DMS153 treated with DMSO at 0.1 percent for 48 hours (cell line): ENCODE measurements around the gene TAOK1.
A peak's percentile ranks its signal among the peaks of the same experiment; 100 is the strongest.

ENCODE experiments used
- DNase-seq: peaks from one replicate; lab custom pipeline; 2025; ENCODE audit not compliant: unreplicated experiment; lab: John Stamatoyannopoulos, UW

TAOK1 gene

DNA sequence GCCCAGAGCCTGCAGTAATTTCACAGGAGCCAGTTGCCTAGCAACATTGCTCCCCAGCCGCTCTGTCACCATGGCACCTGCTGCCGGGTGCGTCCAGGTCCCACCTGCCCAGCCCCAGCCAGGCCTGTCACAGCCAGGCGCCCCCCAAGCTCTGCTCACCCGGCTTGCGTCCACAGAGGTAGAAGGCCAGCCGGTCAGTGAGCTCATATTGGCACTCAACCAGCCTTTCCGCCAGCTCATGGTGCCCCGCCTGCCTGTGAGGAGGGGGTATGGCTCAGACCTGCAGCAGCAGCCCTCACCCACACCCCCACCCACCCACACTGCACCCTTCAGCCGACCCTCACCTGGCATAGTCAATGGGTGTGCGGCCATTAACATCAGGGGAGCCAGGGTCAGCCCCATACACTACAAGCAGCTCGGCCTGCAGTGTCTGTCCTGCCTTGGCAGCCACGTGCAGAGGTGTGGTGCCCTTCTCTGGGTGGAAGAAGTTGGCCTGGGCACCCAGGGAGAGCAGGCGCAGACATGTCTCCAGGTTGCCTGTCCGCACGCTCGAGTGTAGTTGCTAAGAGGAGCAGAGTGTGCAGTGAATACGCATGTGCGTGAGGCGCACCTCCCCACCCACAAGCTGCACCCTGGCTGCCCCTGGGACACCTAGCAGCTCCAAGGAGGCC lies 191.6 kb downstream of the TAOK1 start:
- no peak for DNase-seq

DNA sequence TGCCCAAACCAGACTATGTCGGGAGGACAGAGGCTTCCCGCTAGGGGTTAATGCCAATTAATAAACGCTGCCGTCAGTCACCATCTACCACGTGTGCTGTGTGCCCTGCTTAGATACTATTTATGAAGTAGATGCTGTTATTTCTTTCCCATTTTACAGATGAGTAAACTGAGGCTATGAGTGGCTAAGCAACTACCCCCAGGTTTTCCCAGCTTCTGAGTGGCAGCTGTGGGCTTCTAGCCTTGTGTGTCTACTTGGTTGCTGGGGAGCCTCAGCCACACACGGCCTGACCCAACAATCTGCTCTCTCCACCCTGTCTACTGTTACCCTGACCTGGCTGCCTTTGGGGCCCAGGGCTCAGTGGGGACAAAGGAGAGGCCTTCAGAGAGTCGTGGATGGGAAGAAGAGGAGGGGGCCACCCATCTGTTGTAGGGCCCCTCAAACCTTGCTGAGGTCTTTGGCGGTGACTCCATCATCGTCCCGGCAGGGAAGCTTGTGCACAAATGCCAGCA lies 192.1 kb downstream of the TAOK1 start:
- no peak for DNase-seq

DNA sequence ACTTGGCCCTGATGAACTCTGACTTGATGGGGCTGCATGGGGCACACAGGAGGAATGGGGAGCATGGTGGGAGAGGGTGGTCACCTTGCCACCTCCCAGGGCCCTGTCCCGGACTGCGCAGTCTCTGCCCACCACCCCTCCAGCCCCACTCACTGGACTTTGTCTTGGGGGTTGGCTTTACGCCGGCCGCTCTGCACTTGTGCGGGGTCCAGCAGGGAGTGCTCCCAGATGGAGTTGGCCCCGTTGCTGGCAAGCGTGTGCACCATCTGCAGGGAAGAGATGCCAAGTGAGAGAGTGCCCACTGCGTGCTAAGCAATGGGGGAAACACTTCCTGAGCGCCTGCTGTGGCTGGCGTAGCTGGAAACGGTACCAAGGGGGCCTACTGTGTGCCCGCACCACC lies 192.6 kb downstream of the TAOK1 start:
- no peak for DNase-seq

DNA sequence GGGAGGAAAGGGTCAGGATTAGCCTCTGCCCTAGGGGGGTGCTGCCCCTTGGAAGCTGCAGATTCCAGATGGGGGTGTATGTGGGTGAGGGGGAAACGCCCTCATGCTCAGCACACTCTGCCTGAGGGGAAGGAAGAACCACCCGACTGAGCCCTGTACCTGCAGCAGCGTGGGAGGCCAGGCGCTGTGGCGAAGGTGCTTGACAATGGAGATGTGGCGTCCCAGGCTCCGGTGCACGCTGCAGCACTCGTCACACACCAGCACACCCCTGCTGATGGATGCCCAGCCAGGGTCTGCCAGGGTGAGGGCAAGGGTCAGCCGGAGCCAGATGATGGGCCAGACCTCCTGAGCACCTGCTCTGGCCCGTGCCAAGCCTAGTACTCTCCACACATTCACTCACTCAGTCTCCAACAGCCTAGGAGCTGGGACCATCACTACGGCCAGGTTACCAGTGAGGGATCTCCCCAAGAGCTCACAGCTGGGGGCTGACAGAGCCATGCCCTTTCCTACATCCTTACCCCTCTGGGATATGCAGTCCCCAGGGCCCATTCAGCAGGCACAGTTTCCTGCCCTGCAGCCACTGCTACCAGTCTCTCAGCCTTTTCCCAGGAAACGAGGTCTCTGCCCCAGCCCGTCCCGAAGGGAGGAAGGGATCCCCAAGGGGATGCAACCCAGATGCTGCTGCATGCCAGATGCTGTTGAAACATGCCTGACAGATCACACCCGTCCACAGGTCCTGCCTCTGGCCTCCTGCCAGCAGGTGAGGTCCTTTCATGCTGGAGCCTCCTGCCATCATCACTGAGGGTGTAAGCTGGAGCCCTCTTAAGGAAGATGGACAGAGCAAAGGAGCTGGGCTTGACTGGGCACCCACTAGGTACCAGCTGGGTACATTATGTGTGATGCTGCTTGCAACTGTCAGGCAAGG lies 193.4 kb downstream of the TAOK1 start:
- DNase-seq: no peak

DNA sequence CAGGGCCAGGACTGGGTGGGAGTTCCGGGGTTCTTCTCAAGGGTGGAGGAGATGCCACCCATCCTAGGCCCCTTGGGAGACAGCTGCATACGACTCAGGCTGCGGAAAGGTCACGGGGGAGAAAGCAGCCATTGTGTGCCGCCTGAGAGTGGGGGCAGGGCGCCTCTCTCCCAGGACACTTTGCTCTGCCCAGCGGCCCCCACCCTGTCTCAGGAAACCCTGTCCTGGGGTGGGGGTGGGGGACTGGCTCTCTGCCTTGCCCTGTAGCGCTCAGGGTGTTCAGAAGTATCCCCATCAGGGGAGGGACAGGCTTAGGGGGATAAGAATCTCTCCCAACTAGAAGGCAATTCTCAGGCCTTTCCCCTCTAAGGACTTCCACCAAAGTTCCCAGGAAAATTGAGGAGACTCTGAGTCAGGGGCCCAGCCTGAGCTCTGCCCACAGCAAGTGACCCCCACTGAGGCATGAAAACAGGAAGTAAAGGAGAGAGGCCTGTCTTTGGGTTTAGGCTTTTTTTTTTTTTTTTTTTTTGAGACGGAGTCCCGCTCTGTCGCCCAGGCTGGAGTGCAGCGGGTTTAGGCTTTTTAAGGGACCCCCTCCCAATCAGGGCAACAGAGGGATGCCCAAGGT lies 194.4 kb downstream of the TAOK1 start:
- no peak for DNase-seq

DNA sequence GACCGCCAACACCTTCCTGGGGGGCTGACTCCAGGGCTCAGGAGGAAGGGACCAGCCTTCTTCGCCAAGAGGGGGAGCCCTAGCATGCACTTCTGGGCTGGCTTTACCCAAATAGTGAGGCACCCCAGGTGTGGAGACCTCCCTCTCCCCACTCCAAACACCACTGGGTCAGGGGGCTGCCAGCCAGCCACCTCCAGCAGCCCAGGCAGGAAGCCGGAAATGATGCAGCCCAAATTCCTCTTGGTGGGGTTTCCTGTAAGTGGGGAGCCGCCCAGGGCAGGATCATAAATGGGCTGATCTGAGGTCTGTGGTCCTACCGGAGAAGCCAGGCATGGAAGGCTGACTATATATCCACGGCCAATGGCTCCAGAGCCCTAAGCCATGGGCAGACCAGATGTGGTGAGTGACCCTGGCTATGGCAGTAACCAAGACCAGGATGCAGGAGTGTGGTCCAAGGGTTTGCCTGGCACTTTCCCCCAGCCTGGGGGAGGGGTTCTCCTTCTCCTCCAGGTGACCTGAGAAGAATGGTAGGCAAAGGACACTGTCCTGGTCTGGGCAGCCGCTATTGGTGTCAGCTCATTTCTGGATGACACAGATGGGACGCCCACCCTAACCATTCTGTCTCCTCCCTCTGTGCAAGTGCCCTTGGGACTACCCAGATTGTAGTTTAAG lies 195.1 kb downstream of the TAOK1 start:
- no peak for DNase-seq

DNA sequence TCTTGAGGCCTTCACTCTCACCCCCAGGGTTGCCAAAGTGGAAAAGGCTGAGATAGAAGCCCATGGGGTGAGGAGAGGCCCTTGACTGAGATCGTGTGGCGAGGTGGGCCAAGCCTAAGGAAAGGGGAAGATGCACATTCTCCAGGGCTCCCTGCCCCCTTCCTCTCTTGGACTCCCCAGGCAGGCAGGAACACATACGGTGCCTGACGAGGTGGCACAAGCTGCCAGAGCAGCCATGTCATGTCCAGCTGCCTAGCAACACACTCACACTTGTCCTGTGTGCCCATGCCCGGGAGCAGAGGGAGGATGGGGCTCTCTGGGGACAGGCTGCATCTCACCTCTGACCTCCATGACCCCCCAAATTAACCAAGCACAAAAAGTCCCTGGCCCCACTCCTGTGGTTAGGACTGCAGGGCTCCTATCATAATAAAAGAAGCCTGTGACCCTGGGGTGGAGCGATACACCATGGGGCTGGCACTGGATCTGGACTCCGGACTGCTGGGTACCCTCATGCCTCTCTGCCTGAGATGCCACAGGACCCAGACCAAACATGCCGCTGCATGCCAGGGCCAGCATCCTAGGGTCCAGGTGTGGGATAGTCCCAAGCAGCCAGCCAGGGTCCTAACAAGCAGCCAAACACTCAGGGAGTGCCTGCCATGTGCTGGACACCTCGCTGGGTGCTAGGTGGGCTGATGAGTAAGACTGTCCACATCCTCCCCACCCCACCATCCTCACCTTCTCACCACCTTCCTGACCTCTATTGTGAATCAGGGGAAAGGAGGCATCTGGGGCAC lies 196.7 kb downstream of the TAOK1 start:
- no peak for DNase-seq

DNA sequence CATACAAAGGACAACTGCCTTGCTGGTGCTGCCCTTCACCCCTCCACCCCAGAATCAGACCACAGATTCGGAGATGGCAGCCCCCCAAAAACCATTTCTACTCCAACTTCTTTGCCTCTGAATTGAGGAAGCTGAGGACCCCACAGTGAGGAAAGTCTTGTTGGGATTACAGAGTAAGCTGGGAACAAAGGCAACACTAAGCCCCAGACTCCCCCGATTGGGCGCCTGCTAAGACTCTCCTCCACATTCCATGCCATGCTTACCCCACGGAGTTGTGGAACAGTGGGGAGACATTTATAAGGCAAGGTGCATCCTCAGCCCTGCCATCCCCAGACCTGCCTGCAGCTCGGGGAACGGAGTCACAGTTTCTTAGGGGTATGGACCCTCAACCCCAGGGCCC lies 197.4 kb downstream of the TAOK1 start:
- no peak for DNase-seq

DNA sequence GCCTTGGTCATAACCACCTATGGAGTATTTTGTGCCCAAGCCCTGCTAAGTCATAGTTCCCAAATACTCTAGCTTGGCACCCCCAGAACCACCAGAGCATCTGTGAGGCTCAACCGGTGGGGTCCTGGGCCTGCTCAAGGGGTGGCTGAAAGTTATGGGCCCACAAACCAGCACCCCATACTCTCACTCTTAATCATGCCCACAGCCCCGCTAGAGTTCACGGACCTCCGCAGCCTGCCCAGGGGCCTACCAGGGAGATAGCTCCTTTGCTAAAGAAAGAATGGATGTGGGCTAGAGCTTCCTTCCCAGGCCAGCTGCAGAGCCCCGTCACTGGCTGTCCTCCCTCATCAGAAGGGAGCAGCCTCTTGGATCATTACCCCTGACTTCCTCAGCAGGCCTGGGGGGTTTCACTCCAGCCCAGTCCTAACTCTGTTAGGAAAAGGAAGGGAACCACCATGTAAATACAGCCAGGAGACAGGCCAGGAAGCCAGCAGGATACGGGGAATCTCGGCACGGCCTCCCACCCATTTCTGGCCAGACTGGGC lies 197.9 kb downstream of the TAOK1 start:
- no peak for DNase-seq

DNA sequence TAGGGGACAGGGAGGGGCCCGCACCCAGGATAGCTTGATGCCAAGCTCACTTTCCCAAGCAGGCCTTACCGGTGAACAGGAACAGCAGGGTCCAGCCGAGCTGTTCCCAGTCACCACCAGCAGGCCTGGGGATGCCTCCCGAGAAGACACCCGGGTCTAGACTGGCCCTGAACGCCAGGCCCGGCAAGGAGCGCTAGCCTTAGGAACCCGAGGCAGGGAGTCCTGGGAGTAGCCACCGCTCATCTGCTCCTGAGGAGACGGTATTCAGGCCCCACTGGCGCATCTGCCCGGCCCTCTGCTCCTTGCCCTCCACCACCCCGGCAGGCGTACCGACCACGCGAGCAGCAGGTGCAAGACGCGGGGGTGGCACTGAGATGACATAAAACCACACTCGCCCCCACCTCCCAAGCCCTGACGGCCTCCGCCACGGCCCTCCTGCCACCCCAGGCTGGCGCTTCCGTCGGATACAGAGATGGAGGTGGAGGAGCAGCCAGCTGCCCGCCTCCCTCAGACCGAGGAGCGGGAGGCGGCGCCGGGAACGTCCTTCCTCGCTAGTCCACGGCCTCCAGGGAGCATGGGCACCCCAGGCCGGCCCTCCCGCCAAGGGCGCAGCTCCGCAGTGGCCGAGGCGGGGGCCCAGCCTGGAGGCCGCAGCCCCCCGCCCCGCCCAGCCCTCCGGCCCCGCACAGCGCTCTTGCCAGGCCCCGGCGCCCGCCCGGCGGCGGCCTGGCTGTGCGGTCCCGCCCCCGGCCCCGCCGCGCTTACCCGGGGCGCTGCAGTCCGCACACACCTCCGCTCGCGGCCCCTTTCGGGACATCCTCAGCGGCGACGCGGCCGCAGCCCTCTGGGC lies 198.6 kb downstream of the TAOK1 start:
- DNase-seq: no peak

DNA sequence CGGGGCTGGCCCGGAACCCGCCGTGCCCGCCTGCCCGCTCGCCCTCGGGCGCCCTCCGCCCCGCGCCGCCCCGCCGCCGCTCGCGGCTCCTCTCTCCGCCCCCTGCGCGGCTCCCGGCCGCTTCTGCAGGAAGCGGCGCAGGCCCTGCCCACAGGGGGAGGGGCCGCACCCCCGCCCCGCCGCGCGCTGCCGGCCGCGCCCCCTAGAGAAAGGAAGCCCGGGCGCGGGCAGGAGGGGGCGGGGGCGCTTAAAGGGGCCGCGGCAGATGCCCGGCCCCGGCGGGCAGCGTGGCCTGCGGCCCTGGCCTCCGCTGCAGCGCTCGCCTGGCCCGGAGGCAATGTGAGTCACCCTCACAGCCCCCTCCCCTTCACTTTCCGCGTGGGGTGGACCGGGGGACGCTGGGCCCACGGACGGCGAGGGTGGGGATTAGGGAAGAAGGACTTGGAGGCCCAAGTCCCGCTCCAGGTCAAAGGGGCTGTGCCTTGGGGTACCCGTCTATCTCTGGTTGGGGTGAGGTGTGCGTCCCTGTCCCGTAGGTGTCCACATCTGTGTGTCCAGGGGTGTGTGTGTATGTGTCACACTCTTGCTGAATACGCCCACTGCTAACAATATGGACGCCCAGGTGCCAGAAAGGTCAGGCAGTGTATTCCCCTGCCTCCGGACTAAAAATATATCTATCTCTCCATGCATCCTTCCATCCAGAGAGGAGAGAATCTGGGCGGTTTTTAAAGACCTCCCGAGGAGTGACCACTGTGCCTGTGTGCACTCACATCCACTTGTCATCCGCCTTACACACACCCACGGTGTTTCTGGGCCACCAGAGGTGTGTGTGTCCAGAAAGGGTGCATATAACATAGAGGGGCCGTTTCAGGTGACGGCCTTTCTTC lies 199.6 kb downstream of the TAOK1 start, which contains the start of gene GIT1:
Gene GIT1, minus strand, starts transcription at position 125 of the 887 bp plus-strand sequence. CDS start 270 bp downstream, outside the sequence.
- DNase-seq: peak; percentile 77

DNA sequence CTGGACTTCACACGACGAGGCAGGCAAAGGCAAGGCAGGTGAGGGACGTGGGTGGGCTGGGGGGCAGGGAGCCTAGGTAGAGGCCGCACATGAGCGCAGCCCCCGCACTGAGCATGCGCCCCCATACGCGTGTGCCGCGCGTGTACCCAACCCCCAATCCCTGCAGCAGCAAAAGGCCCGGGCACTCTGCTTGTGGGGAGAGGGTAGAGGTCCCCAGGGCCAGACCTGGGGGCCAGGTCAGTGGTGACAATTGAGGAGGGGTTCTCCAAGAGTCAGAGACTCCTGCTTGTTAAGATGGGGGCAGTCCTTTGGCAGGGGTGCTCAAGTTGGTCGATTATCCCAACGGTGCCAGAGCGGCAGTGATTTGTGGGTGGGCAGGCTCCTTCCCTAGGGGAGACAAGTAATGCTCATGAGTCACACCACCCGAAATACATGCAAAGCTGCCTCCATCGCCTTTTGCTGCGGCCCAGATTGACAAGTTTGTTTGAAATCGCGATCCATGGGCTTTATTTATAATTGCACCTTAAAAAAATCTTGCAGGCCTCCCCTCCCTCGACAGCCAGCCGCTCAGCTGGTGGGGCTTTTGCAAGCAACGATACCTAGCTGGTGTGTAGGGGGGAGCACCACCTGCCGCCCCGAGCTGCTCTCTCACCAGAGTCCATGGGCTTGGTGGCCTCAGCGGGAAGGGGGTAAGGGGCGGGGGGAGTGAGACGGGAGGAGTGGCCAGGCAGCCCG lies 200.4 kb downstream of the TAOK1 start:
- no peak for DNase-seq

DNA sequence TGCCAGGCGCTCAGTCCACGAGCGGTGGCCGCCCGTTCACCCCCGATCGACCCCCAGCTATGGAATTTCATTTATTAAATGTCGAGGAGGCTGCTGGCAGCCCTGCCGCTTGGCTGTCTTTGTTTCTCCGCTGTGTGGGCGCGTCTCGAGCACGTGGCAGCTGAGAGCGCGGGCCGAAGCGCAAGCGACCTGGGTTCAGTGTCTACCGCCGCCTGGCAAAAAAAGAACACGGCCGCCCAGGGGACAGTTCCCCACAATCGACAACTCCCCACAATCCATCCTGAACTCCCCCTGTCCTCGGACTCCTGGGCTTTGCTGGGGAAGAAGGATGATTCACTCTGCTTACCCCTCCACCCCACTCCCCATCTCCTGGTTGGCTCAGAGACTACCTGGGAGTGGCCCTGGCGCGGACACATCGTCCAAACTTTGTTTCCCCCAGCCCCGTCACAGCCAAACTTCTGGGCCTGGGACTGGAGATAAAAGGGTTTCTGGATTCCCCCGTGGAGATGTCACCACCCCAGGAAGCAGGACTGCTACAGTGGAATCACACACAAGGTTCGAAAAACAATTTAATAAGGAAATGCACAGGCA lies 201.1 kb downstream of the TAOK1 start:
- DNase-seq: peak; percentile 59

DNA sequence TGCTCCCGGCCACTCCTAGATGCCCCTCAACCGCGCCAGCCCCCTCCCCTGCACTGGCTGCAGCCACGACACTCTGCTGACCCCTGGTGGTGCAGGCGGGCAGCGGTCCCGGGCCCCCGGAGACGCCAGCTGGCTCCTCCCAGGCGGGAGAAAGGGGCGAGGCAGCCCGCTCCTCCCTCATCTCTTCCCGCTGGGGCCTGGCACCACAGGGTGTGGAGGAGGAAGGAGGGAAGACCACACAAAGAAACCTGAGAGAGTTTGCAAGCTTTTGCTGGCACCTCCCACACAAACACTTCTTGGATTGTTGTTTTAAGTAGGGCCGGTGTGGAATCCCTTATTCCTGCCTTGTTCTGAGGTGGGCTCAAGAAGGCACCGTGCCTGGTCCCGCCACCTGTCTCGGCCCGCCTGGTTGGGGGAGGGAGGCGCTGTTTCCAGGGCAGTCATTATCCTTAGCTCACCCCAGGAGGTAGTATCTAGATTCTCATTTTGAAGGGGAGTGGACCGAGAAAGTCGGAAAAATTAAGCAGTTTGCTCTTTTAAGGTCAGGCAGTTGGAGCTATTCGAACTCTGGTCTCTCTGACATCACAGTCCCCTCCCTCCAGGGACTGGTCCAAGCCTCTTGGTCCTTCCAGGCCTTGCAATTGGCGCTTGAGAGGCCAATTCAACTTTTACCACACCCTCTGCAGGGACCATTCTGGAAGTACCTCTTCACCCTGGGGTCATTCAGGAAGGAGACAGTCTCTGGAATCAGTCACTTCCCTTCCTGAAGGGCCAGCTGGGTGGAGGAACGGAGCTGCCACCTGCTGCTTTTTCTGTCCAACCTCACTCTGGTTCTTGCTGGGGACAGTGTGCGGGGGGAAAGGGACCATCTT lies 201.8 kb downstream of the TAOK1 start:
- DNase-seq: peak; percentile 85

DNA sequence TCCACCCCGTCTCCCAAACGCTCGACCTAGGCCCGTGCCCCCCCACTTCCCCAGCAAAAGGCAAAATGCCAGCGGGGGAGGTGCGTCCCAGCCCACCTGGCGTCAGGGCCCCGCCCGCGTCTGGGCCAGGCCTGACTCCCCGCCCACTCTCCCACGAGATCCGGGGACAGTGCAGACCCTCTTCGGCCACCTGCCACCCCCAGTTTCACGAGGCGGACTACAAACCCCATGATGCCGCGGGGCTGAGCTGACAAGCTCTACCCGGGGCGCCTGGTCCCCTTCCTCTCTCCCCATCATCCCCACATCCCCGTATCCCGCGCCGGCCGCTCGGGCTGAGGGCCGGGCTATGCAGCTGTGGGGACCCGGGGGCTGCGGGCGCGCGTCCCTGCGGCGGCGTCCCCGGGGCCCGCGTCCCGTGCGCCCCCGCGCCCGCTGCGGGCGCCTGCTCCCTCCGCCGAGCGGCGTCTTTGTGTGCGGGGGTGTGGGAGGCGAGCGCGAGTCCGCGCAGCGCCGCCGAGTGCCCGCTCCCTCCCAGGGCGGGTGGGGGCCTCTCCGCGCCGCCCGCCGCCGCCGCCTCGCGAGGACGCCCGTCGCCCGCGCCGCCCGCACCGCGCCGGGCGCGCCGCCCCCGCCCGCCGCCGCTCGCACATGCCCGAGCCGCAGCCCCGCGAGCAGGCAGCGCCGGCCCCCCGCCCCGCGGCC lies 202.8 kb downstream of the TAOK1 start, which contains the start of gene ANKRD13B:
Gene ANKRD13B, plus strand, starts transcription at position 283 of the 702 bp plus-strand sequence. CDS start 490 bp downstream, outside the sequence.
- DNase-seq: no peak
